T-cell (primary cell): Measurements from ENCODE around the gene CKB. TPM values are rescaled to one million over a fixed set of nuclear protein-coding genes. Genes with fewer than 3 reads are reported as not detected.
A peak's percentile ranks its signal among the peaks of the same experiment; 100 is the strongest.

Source experiments
- ATAC-seq, 4 experiments: fragments of 200-7000 bp in 3 of 4; fragments of 150-1000 bp in 1 of 4; cut with Tn5 transposase; replicated peaks in 1 of 4; 1 replicate in 3 of 4; 2 replicates in 1 of 4; pipeline ENCODE4 v1.10.0; 2021; ENCODE audit warnings: moderate library complexity in 3 of 4, mild to moderate bottlenecking in 2 of 4, moderate number of reproducible peaks in 1 of 4
- CTCF ChIA-PET, 2 donors: fragments of 300-600 bp; sonication (Branson Sonifier 250); formaldehyde crosslinking; loops; one replicate each; lab custom pipeline; 2022; ENCODE audit warnings: antibody characterized with exemption in 2 of 2; lab: Charles Lee
- POLR2A ChIA-PET, 2 donors: fragments of 300-600 bp; sonication (Branson Sonifier 250); formaldehyde crosslinking; loops; one replicate each; lab custom pipeline; 2022; ENCODE audit warnings: antibody characterized with exemption in 2 of 2; lab: Charles Lee
- DNase-seq, 35 experiments: peaks; one replicate each; pipeline versions ENCODE4 v3.0.0 to v3.0.0-alpha.2; 2013 to 2023
- H3K27ac ChIP-seq: one replicate; pipeline ENCODE4 v1.5.1; 2013; ENCODE audit warnings: low read length
- H3K27me3 ChIP-seq, 2 experiments: replicated peaks in 1 of 2; 1 replicate in 1 of 2; 2 replicates in 1 of 2; pipeline versions ENCODE4 v1.6.1 to v1.7.0; 2013; ENCODE audit warnings: low read length in 1 of 2, mixed read lengths in 1 of 2; ENCODE audit not compliant: control insufficient read depth in 2 of 2, insufficient read depth in 2 of 2; ENCODE audit errors: extremely low read depth in 1 of 2
- H3K36me3 ChIP-seq, 2 donors: 1 replicate in 1 of 2; 2 replicates in 1 of 2; pipeline versions ENCODE4 v1.6.1 to v1.7.0; 2013; ENCODE audit warnings: low read length in 1 of 2; ENCODE audit not compliant: control insufficient read depth in 2 of 2, insufficient read depth in 1 of 2; ENCODE audit errors: extremely low read depth in 1 of 2
- H3K4me1 ChIP-seq, 2 experiments: 1 replicate in 1 of 2; 2 replicates in 1 of 2; pipeline versions ENCODE4 v1.6.1 to v1.7.0; 2013; ENCODE audit warnings: low read length in 2 of 2, mixed read lengths in 1 of 2; ENCODE audit not compliant: insufficient read depth in 2 of 2, control insufficient read depth in 1 of 2; ENCODE audit errors: extremely low read depth in 1 of 2
- H3K4me3 ChIP-seq, 2 donors: 1 replicate in 1 of 2; 2 replicates in 1 of 2; pipeline versions ENCODE4 v1.5.1 to v1.7.0; 2013; ENCODE audit warnings: mild to moderate bottlenecking in 2 of 2, low read length in 1 of 2, moderate library complexity in 1 of 2; ENCODE audit not compliant: control insufficient read depth in 1 of 2; ENCODE audit errors: extremely low read depth in 1 of 2
- H3K9me3 ChIP-seq: 2 replicates; pipeline ENCODE4 v1.7.0; 2013
- H3K27ac Mint-ChIP-seq, 2 donors: one replicate each; pipeline ENCODE4 v1.8.0; 2020 to 2021; ENCODE audit warnings: mild to moderate bottlenecking in 2 of 2, mixed read lengths in 2 of 2
- H3K27me3 Mint-ChIP-seq, 2 donors: one replicate each; pipeline ENCODE4 v1.8.0; 2021 to 2022; ENCODE audit warnings: mixed read lengths in 2 of 2
- H3K36me3 Mint-ChIP-seq: one replicate; pipeline ENCODE4 v1.8.0; 2021; ENCODE audit warnings: mixed read lengths
- H3K4me1 Mint-ChIP-seq, 3 donors: one replicate each; pipeline ENCODE4 v1.8.0; 2020 to 2022; ENCODE audit warnings: mixed read lengths in 3 of 3, mild to moderate bottlenecking in 1 of 3
- H3K4me3 Mint-ChIP-seq, 3 donors: one replicate each; pipeline ENCODE4 v1.8.0; 2020 to 2022; ENCODE audit warnings: mild to moderate bottlenecking in 3 of 3, mixed read lengths in 3 of 3, moderate library complexity in 3 of 3
- H3K9me3 Mint-ChIP-seq, 3 donors: one replicate each; pipeline ENCODE4 v1.8.0; 2020 to 2022; ENCODE audit warnings: mixed read lengths in 3 of 3
- WGBS: methylation state at CpG from one replicate; pipeline ENCODE4 v1.1.5; 2013; ENCODE audit warnings: missing lambda C conversion rate; ENCODE audit not compliant: insufficient coverage; 5-methylcytosine and 5-hydroxymethylcytosine counted together
- total RNA-seq, 35 experiments: library from RNA in 6 of 35; stranded (reverse) in 6 of 35; fragments of 120-200 nt in 1 of 35; gene quantifications; one replicate each; pipeline versions ENCODE4 v1.2.1 to v1.2.4 and lab custom pipeline; 2013 to 2026

Gene CKB
- total RNA-seq, 5 donors from 2014 or later (not counting 1 experiment from before 2014, with no cell fraction given) = 4.7 to 7.6 (median 6.6) TPM

DNA sequence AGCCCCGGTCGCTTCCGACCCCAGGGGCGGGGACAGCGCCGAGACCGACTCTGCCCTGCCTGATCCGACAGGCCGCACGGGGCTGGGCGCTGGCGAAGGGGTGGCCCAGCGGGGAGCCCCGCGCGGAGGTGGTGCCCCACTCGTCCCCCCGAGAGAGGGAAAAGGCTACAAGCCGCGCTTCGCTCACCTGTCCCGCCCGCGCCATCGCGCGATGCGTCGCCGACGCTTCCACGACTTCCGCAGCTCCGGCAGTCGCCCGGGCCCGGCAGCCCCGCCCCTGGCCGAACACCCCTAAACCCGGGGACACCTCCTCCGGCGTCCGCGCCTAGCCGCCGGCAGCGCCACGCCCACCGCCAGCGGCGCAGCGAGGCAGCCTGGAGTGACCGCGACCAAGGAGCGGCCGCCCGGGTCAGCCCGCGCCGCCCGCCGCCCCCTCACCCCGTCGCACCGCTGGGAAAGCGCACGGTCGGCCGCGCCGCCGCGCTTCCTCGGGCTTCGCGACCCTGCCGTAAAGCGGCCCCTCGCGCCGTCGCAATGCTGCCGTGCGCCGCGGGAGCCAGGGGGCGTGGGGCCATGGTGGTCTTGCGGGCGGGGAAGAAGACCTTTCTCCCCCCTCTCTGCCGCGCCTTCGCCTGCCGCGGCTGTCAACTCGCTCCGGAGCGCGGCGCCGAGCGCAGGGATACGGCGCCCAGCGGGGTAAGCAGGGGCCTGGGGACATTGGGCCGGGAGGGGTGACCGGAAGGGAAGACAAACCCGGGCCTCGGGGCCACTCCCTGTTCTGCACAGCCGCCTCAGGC, 40.0 kb upstream of the CKB start, which contains the start of the genes BAG5 and COA8:
Gene BAG5, minus strand, starts transcription at position 229 of the 797 bp plus-strand sequence. CDS start 1,493 bp downstream, outside the sequence.
Gene COA8, plus strand, starts transcription at position 532 of the 797 bp plus-strand sequence. Its CDS starts 42 bp downstream, at position 574.
- peak within 1 kb of the TSS; percentile 75 to 87 for H3K4me3 ChIP-seq
- peaks cover 13% of the 10 kb centered on the region for H3K36me3 Mint-ChIP-seq
- ChIA-PET POLR2A (interaction anchor here in 1 of 2 donors (0.5 kb wide), 1 partner anchor 409 kb away, joined by 6 read pairs; no protein-coding TSS in a partner anchor), CTCF (interaction anchor here in 1 of 2 donors (0.6 kb wide), 1 partner anchor 167 kb away, joined by 3 read pairs; no protein-coding TSS in a partner anchor)
- H3K27me3 ChIP-seq = no peaks in the 10 kb centered on the region
- under 1% methylated on average over 92 of the region's 109 CpGs for WGBS
- peaks cover 19 to 52% of the 10 kb centered on the region in 2 experiments for H3K4me1 ChIP-seq
- ATAC-seq (peak; percentile 89 to 93 (median 90)), DNase-seq (peak; percentile 76 to 92 (median 84))
- peaks cover 51 to 68% (median 62%) of the 10 kb centered on the region in 3 donors for H3K4me1 Mint-ChIP-seq
- no peaks in the 10 kb centered on the region for H3K9me3 ChIP-seq
- H3K27ac ChIP-seq = peak within 1 kb of the TSS; percentile 36
- peak within 1 kb of the TSS; percentile 86 to 87 for H3K27ac Mint-ChIP-seq
- no peaks in the 10 kb centered on the region for H3K9me3 Mint-ChIP-seq
- peak within 1 kb of the TSS; percentile 92 to 98 (median 93) for H3K4me3 Mint-ChIP-seq
- H3K27me3 Mint-ChIP-seq = no peaks in the 10 kb centered on the region
- peaks cover 3 to 30% of the 10 kb centered on the region in 2 donors for H3K36me3 ChIP-seq

DNA sequence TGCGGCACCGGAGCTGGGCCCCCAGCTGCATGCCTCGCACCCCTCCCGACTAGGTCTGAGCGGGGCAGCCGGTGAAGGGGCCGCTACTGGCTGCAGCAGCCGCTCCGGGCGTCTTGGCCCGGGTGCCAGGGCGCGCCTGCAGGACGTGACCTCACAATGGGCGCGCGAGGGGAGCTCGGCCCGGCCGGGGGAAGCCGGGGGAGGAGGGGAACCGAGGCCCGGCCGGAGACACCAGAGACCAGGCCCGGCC, 39.5 kb upstream of the CKB start:
- peaks cover 20 to 52% of the 10 kb centered on the region in 2 experiments for H3K4me1 ChIP-seq
- ChIA-PET POLR2A (interaction anchor here in 1 of 2 donors (0.5 to 1.7 kb wide), 2 partner anchors 11 to 410 kb away, joined by 6 to 9 read pairs; no protein-coding TSS in a partner anchor), CTCF (interaction anchor here in 1 of 2 donors (1.1 kb wide), 1 partner anchor 11 kb away, joined by 4 read pairs; no protein-coding TSS in a partner anchor)
- 0% methylated on average over 25 of the region's 25 CpGs for WGBS
- Mint-ChIP-seq H3K27ac (peak overlapping the region; percentile 86), H3K9me3 (no peaks in the 10 kb centered on the region), H3K36me3 (peaks cover 13% of the 10 kb centered on the region), H3K27me3 (no peaks in the 10 kb centered on the region), H3K4me3 (peak overlapping the region; percentile 88 to 98 (median 89)), H3K4me1 (peaks cover 56 to 73% (median 67%) of the 10 kb centered on the region in 3 donors)
- ATAC-seq = peak in 2 of 4 experiments; percentile 13 to 34
- DNase-seq = peak in 2 of 35 experiments; percentile 1 to 5
- no peaks in the 10 kb centered on the region for H3K9me3 ChIP-seq
- H3K36me3 ChIP-seq = peaks cover 3 to 30% of the 10 kb centered on the region in 2 donors
- H3K27me3 ChIP-seq = no peaks in the 10 kb centered on the region
- peak overlapping the region; percentile 36 for H3K27ac ChIP-seq
- H3K4me3 ChIP-seq = peak overlapping the region; percentile 75 to 87

DNA sequence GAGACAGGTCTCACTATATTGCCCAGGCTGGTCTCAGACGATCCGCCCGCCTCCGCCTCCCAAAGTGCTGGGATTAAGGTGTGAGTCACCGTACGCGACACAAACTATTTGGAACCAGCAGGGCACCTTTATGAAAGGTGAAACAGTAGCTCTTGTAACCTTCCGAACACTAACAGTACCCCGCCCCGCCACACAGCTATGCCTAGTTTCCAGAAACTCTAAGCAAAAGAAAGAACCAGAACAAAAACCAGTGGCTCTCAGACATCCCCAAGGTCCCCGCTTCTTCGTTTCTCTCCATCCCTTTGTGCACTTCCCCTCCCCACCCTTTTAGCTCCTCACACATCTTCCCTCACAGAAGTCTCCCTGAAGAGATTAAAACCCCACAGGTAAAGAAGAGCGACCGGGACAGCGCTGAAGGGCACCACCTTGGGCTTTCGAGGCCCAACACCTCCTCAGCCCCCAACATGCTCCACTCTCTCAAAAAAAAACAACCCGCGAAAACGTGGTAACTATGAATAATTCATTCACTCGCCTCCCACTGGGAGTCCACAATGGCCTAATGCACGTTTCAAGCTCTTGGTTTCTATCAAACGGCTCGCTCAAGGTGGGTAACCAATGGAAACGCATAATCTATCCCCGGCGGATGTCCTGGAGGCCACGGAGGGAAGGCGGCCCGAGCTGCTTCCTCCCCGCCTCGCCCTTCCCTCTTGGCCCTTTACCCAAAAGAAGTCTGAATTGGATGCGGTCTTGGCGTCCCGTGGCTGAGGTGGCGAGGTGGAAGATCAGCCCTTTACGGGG, 39.0 kb upstream of the CKB start:
- Histone ChIP-seq H3K27me3 (no peaks in the 10 kb centered on the region), H3K4me1 (peaks cover 21 to 52% of the 10 kb centered on the region in 2 experiments), H3K36me3 (peaks cover 3 to 28% of the 10 kb centered on the region in 2 donors), H3K9me3 (no peaks in the 10 kb centered on the region), H3K27ac (peak overlapping the region; percentile 36), H3K4me3 (peak overlapping the region; percentile 75 to 87)
- DNase-seq (peak in 17 of 35 experiments; percentile 10 to 47 (median 17)), ATAC-seq (peak; percentile 5 to 33 (median 32))
- H3K27me3 Mint-ChIP-seq = no peaks in the 10 kb centered on the region
- peaks cover 58 to 76% (median 70%) of the 10 kb centered on the region in 3 donors for H3K4me1 Mint-ChIP-seq
- peaks cover 13% of the 10 kb centered on the region for H3K36me3 Mint-ChIP-seq
- H3K27ac Mint-ChIP-seq = peak overlapping the region; percentile 86
- H3K9me3 Mint-ChIP-seq = no peaks in the 10 kb centered on the region
- H3K4me3 Mint-ChIP-seq = peak overlapping the region; percentile 88 to 98 (median 89)
- POLR2A ChIA-PET = interaction anchor here (0.6 to 1.7 kb wide), 3 partner anchors 11 to 1137 kb away, joined by 3 to 9 read pairs (median 3); no protein-coding TSS in a partner anchor
- CTCF ChIA-PET = interaction anchor here in 1 of 2 donors (1.1 kb wide), 1 partner anchor 10 kb away, joined by 4 read pairs; no protein-coding TSS in a partner anchor
- WGBS = 10% methylated on average over 31 of the region's 36 CpGs

GRCh38 chr14:103560691-103561090, 38.1 kb upstream of the CKB start:
- peaks cover 3 to 25% of the 10 kb centered on the region in 2 donors for H3K36me3 ChIP-seq
- H3K27me3 Mint-ChIP-seq = no peaks in the 10 kb centered on the region
- CTCF ChIA-PET = interaction anchor here in 1 of 2 donors (1.1 kb wide), 1 partner anchor 9 kb away, joined by 4 read pairs; no protein-coding TSS in a partner anchor
- peak overlapping the region; percentile 88 to 98 (median 89) for H3K4me3 Mint-ChIP-seq
- H3K27ac Mint-ChIP-seq = peak overlapping the region; percentile 24 to 86
- H3K27me3 ChIP-seq = no peaks in the 10 kb centered on the region
- H3K4me1 Mint-ChIP-seq = peaks cover 58 to 72% (median 66%) of the 10 kb centered on the region in 3 donors
- 91% methylated on average over 5 of the region's 8 CpGs for WGBS
- POLR2A ChIA-PET = interaction anchor here (0.6 to 1.7 kb wide), 3 partner anchors 10 to 967 kb away, joined by 3 to 9 read pairs (median 3); no protein-coding TSS in a partner anchor
- peaks cover 21 to 49% of the 10 kb centered on the region in 2 experiments for H3K4me1 ChIP-seq
- DNase-seq = no peak
- no peak overlapping the region for H3K4me3 ChIP-seq
- no peaks in the 10 kb centered on the region for H3K9me3 Mint-ChIP-seq
- peaks cover 13% of the 10 kb centered on the region for H3K36me3 Mint-ChIP-seq
- no peaks in the 10 kb centered on the region for H3K9me3 ChIP-seq
- no peak overlapping the region for H3K27ac ChIP-seq
- no peak for ATAC-seq

DNA sequence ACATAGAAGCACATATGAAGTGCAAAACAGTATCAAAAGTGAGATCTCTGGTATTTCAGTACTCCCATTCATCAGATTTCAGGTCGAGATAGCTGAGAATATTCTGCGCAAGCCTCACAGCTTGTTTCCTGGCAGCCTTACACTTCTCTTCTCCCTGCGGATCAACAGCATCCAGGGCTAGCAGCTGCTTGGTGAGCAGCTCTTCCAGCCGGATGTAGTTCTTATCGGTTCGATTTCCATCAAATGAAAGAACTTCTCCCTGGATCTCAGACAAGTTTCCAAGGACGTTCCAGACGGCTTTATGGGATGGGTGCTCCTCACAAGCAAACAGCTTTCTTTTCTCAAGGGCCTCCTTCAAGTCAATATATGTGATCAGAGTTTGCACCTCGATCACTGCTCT, 37.1 kb upstream of the CKB start:
- ATAC-seq (no peak), DNase-seq (no peak)
- H3K36me3 Mint-ChIP-seq = peaks cover 15% of the 10 kb centered on the region
- Histone ChIP-seq H3K4me3 (no peak overlapping the region), H3K4me1 (peaks cover 21 to 46% of the 10 kb centered on the region in 2 experiments), H3K27ac (no peak overlapping the region), H3K27me3 (no peaks in the 10 kb centered on the region), H3K36me3 (peaks cover 5 to 27% of the 10 kb centered on the region in 2 donors), H3K9me3 (no peaks in the 10 kb centered on the region)
- peaks cover 58 to 74% (median 70%) of the 10 kb centered on the region in 3 donors for H3K4me1 Mint-ChIP-seq
- peak overlapping the region in 2 of 3 donors; percentile 17 to 98 for H3K4me3 Mint-ChIP-seq
- H3K27me3 Mint-ChIP-seq = no peaks in the 10 kb centered on the region
- H3K27ac Mint-ChIP-seq = no peak overlapping the region
- ChIA-PET POLR2A (interaction anchor here (0.6 kb wide), 2 partner anchors 98 to 708 kb away, joined by 3 to 4 read pairs; no protein-coding TSS in a partner anchor), CTCF (interaction anchor here in 1 of 2 donors (0.6 kb wide), 1 partner anchor 14 kb away, joined by 3 read pairs; no protein-coding TSS in a partner anchor)
- no peaks in the 10 kb centered on the region for H3K9me3 Mint-ChIP-seq
- 93% methylated on average over 6 of the region's 9 CpGs for whole genome bisulfite sequencing
